HepG2 (cell line): ENCODE data around the gene HSPA1L. TPM values are rescaled to one million over a fixed set of nuclear protein-coding genes. Genes with fewer than 3 reads are reported as not detected.

ENCODE experiments used
- ATAD3A ChIP-seq: sonication (generic); formaldehyde crosslinking; IDR thresholded peaks from 2 replicates; pipeline ENCODE4 v1.4.0; 2020; ENCODE audit warnings: missing genetic modification reagents
- CEBPB ChIP-seq: IDR thresholded peaks from 2 replicates; pipeline ENCODE4 v1.6.1; 2011; ENCODE audit warnings: low read depth, low read length, improper control_type of control experiment, borderline replicate concordance
- HDAC6 ChIP-seq: fragments of 200-600 bp; sonication (generic); IDR thresholded peaks from 2 replicates; pipeline ENCODE4 v1.7.0; 2017; ENCODE audit warnings: mild to moderate bottlenecking, antibody characterized with exemption, low read length, low read depth
- HNF4G ChIP-seq, 2 experiments: sonication (generic) in 1 of 2; formaldehyde crosslinking in 1 of 2; IDR thresholded peaks; 2 replicates each; pipeline versions ENCODE4 v1.4.0 to v1.6.1; 2011 to 2020; ENCODE audit warnings: borderline replicate concordance in 2 of 2, low read depth in 2 of 2, mild to moderate bottlenecking in 2 of 2, low read length in 1 of 2, missing genetic modification reagents in 1 of 2, moderate library complexity in 1 of 2
- LCORL ChIP-seq, 2 experiments: fragments of 450-650 bp in 1 of 2; sonication (generic) in 1 of 2; formaldehyde crosslinking in 1 of 2; IDR thresholded peaks; 2 replicates each; pipeline versions ENCODE4 v1.5.0 to v1.6.1; 2017 to 2020; ENCODE audit warnings: antibody characterized with exemption in 1 of 2, missing genetic modification reagents in 1 of 2
- MYNN ChIP-seq: sonication (generic); formaldehyde crosslinking; IDR thresholded peaks from 2 replicates; pipeline ENCODE4 v1.4.0; 2020; ENCODE audit warnings: mild to moderate bottlenecking, low read depth, missing genetic modification reagents
- NFRKB ChIP-seq: fragments of 450-650 bp; IDR thresholded peaks from 2 replicates; pipeline ENCODE4 v1.6.1; 2017
- RFXAP ChIP-seq: sonication (generic); formaldehyde crosslinking; IDR thresholded peaks from 2 replicates; pipeline ENCODE4 v1.4.0; 2020; ENCODE audit warnings: missing genetic modification reagents, borderline replicate concordance
- SIN3B ChIP-seq: fragments of 150-350 bp; IDR thresholded peaks from 2 replicates; pipeline ENCODE4 v1.6.1; 2014; ENCODE audit warnings: low read length
- SPEN ChIP-seq: sonication (generic); formaldehyde crosslinking; IDR thresholded peaks from 2 replicates; pipeline ENCODE4 v1.5.1; 2020; ENCODE audit warnings: low read depth, mild to moderate bottlenecking, missing genetic modification reagents
- TEAD3 ChIP-seq: optimal IDR thresholded peaks from 2 replicates; pipeline ENCODE3; 2016; ENCODE audit warnings: borderline replicate concordance
- ZC3H13 ChIP-seq: sonication (generic); formaldehyde crosslinking; IDR thresholded peaks from 2 replicates; pipeline ENCODE4 v1.8.1; 2023; ENCODE audit warnings: mild to moderate bottlenecking, missing genetic modification reagents, moderate library complexity
- ZNF282 ChIP-seq: fragments of 450-650 bp; IDR thresholded peaks from 2 replicates; pipeline ENCODE4 v1.6.1; 2018; ENCODE audit not compliant: partially characterized antibody
- ZNF605 ChIP-seq: sonication (generic); formaldehyde crosslinking; IDR thresholded peaks from 2 replicates; pipeline ENCODE4 v1.8.0; 2022; ENCODE audit warnings: mild to moderate bottlenecking, missing genetic modification reagents
- ZNF672 ChIP-seq: sonication (generic); formaldehyde crosslinking; IDR thresholded peaks from 2 replicates; pipeline ENCODE4 v1.8.1; 2022; ENCODE audit warnings: missing genetic modification reagents
- polyA plus RNA-seq, 8 experiments: library from polyadenylated mRNA; depleted of rRNA in 3 of 8; stranded (reverse) in 7 of 8; unstranded in 1 of 8; fragments of >200 nt; fragmentation: Illumina TruSeq in 4 of 8; extraction: Trizol in 4 of 8; gene quantifications; 2 replicates each; pipeline versions ENCODE4 v1.2.1 to v1.2.3, GENCODE V29; 2011 to 2016; ENCODE audit warnings: low read depth in 4 of 8, missing spikeins in 1 of 8, mixed read lengths in 1 of 8; ENCODE audit not compliant: insufficient read depth in 1 of 8
- total RNA-seq, 5 experiments: library from RNA; depleted of rRNA; stranded (reverse); fragments of >200 nt; fragmentation: Illumina TruSeq; extraction: Trizol; gene quantifications; 2 replicates each; pipeline ENCODE4 v1.2.3, GENCODE V29; 2016; ENCODE audit warnings: low read depth in 1 of 5
- TF ChIP-seq, protein P1 (sequence below): sonication (generic); formaldehyde crosslinking; IDR thresholded peaks from 2 replicates; pipeline ENCODE4 v1.9.0; 2021; ENCODE audit warnings: mild to moderate bottlenecking, missing genetic modification reagents
- TF ChIP-seq, protein P2 (sequence below): sonication (generic); formaldehyde crosslinking; IDR thresholded peaks from 2 replicates; pipeline ENCODE4 v1.9.0; 2021; ENCODE audit warnings: missing genetic modification reagents, borderline replicate concordance
- TF ChIP-seq, protein P3 (sequence below), 2 experiments: fragments of 450-650 bp in 1 of 2; sonication (generic) in 1 of 2; formaldehyde crosslinking; IDR thresholded peaks; 2 replicates each; pipeline versions ENCODE4 v1.5.0 to v1.8.0; 2020 to 2022; ENCODE audit warnings: mild to moderate bottlenecking in 1 of 2, missing genetic modification reagents in 1 of 2
- TF ChIP-seq, protein P4 (sequence below): sonication (generic); formaldehyde crosslinking; IDR thresholded peaks from 2 replicates; pipeline ENCODE4 v1.8.0; 2023; ENCODE audit warnings: mild to moderate bottlenecking, missing genetic modification reagents

The HSPA1L gene
- total and polyA plus RNA-seq, 2 of the 13 experiments (the other 11 are each of a cell fraction or from before 2014, with no cell fraction given) = 0.55 to 1.0 TPM

DNA sequence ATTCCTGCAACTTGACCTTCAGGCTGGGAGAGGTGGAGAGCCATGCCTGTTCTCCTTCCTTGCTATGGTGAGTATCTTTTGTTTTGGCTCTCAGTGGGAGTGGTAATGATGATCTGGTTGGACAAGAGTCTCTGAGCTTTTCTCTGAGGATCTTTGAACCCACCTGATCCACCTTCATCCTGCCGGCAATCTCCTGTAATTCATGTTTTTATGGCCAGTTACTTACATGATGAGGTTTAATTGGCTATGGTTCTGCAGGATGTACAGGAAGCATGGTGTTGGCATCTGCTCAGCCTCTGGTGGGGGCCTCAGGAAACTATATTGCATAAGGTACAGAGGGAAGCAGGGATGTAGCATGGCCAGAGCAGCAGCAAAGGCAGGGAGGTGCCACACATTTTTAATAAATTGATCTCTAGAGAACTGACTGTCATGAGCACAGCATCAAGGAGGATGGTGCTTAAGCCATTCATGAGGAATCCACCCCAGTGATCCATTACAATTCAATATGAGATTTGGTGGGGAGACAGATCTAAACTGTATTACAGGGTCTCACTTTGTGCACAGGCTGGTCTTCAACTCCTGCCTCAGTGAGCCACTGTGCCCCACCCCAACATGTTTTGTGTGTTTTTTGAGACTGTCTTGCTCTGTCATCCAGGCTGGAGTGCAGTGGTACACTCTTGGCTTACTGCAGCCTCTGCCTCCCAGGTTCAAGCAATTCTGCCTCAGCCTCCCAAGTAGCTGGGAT, 22.5 kb upstream of the HSPA1L start (continued):
- TF ChIP-seq, protein P1, sequence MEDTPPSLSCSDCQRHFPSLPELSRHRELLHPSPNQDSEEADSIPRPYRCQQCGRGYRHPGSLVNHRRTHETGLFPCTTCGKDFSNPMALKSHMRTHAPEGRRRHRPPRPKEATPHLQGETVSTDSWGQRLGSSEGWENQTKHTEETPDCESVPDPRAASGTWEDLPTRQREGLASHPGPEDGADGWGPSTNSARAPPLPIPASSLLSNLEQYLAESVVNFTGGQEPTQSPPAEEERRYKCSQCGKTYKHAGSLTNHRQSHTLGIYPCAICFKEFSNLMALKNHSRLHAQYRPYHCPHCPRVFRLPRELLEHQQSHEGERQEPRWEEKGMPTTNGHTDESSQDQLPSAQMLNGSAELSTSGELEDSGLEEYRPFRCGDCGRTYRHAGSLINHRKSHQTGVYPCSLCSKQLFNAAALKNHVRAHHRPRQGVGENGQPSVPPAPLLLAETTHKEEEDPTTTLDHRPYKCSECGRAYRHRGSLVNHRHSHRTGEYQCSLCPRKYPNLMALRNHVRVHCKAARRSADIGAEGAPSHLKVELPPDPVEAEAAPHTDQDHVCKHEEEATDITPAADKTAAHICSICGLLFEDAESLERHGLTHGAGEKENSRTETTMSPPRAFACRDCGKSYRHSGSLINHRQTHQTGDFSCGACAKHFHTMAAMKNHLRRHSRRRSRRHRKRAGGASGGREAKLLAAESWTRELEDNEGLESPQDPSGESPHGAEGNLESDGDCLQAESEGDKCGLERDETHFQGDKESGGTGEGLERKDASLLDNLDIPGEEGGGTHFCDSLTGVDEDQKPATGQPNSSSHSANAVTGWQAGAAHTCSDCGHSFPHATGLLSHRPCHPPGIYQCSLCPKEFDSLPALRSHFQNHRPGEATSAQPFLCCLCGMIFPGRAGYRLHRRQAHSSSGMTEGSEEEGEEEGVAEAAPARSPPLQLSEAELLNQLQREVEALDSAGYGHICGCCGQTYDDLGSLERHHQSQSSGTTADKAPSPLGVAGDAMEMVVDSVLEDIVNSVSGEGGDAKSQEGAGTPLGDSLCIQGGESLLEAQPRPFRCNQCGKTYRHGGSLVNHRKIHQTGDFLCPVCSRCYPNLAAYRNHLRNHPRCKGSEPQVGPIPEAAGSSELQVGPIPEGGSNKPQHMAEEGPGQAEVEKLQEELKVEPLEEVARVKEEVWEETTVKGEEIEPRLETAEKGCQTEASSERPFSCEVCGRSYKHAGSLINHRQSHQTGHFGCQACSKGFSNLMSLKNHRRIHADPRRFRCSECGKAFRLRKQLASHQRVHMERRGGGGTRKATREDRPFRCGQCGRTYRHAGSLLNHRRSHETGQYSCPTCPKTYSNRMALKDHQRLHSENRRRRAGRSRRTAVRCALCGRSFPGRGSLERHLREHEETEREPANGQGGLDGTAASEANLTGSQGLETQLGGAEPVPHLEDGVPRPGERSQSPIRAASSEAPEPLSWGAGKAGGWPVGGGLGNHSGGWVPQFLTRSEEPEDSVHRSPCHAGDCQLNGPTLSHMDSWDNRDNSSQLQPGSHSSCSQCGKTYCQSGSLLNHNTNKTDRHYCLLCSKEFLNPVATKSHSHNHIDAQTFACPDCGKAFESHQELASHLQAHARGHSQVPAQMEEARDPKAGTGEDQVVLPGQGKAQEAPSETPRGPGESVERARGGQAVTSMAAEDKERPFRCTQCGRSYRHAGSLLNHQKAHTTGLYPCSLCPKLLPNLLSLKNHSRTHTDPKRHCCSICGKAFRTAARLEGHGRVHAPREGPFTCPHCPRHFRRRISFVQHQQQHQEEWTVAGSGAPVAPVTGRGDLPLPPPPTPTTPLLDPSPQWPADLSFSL (CRISPR knock-in tag) = no peak
- TF ChIP-seq LCORL (IDR thresholded peaks at IDR 0.05) (no peak), LCORL (CRISPR knock-in tag; IDR thresholded peaks at IDR 0.05) (no peak), SIN3B (no peak), TEAD3 (peak; percentile 16), SPEN (CRISPR knock-in tag) (no peak), CEBPB (no peak), HNF4G (IDR thresholded peaks at IDR 0.05; ENCODE audit: borderline replicate concordance, low read depth, low read length) (no peak), HNF4G (CRISPR knock-in tag; IDR thresholded peaks at IDR 0.05; ENCODE audit: borderline replicate concordance, low read depth) (no peak), ZC3H13 (CRISPR knock-in tag) (no peak), MYNN (CRISPR knock-in tag) (no peak), ZNF282 (no peak), ZNF605 (CRISPR knock-in tag) (no peak), HDAC6 (no peak), ATAD3A (CRISPR knock-in tag) (no peak), ZNF672 (CRISPR knock-in tag) (no peak), NFRKB (no peak), RFXAP (CRISPR knock-in tag) (no peak)
- TF ChIP-seq, protein P2, sequence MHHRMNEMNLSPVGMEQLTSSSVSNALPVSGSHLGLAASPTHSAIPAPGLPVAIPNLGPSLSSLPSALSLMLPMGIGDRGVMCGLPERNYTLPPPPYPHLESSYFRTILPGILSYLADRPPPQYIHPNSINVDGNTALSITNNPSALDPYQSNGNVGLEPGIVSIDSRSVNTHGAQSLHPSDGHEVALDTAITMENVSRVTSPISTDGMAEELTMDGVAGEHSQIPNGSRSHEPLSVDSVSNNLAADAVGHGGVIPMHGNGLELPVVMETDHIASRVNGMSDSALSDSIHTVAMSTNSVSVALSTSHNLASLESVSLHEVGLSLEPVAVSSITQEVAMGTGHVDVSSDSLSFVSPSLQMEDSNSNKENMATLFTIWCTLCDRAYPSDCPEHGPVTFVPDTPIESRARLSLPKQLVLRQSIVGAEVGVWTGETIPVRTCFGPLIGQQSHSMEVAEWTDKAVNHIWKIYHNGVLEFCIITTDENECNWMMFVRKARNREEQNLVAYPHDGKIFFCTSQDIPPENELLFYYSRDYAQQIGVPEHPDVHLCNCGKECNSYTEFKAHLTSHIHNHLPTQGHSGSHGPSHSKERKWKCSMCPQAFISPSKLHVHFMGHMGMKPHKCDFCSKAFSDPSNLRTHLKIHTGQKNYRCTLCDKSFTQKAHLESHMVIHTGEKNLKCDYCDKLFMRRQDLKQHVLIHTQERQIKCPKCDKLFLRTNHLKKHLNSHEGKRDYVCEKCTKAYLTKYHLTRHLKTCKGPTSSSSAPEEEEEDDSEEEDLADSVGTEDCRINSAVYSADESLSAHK (CRISPR knock-in tag) = no peak
- TF ChIP-seq, protein P3, sequence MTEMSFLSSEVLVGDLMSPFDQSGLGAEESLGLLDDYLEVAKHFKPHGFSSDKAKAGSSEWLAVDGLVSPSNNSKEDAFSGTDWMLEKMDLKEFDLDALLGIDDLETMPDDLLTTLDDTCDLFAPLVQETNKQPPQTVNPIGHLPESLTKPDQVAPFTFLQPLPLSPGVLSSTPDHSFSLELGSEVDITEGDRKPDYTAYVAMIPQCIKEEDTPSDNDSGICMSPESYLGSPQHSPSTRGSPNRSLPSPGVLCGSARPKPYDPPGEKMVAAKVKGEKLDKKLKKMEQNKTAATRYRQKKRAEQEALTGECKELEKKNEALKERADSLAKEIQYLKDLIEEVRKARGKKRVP (CRISPR knock-in tag; IDR thresholded peaks at IDR 0.05) = no peak
- TF ChIP-seq, protein P4, sequence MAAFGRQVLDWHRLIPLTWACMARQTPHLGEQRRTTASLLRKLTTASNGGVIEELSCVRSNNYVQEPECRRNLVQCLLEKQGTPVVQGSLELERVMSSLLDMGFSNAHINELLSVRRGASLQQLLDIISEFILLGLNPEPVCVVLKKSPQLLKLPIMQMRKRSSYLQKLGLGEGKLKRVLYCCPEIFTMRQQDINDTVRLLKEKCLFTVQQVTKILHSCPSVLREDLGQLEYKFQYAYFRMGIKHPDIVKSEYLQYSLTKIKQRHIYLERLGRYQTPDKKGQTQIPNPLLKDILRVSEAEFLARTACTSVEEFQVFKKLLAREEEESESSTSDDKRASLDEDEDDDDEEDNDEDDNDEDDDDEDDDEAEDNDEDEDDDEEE (CRISPR knock-in tag) = no peak
